ENCODE measurements around the gene SMAD3.

Gene SMAD3

DNA sequence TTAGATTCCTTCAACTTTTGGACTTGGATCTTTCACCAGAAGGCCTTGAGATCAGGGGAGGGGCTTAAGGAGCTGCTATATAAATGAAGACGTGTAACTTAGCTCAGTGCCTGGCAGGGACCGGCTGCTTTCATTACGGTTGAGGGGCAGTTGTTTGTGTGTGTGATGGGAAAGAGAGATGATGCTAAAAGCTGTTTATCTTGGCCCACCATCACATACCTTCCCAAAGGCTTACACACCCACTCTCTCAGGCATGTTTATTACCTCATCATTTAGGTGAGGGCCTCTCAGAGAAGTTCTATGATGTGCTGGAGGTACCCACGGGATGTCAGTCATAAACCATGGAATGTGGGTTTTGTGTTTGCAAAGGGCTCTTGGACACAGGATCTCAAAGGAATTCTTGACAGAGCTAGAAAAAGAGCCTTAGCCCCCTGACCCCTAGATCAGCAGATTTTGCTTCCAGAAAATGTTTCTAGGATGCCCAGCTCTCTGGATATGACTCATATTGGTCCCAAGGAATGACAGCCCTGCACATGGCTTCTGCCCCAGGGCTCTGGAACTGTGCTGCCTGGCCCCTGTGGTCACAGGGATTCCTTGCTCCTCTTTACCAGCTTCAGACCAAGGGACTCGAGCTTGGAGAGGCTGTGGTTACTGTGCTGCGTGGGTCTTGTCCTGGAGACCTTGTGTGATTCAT is 15.9 kb upstream of the SMAD3 start (continued):
- TF ChIP-seq, protein P1, sequence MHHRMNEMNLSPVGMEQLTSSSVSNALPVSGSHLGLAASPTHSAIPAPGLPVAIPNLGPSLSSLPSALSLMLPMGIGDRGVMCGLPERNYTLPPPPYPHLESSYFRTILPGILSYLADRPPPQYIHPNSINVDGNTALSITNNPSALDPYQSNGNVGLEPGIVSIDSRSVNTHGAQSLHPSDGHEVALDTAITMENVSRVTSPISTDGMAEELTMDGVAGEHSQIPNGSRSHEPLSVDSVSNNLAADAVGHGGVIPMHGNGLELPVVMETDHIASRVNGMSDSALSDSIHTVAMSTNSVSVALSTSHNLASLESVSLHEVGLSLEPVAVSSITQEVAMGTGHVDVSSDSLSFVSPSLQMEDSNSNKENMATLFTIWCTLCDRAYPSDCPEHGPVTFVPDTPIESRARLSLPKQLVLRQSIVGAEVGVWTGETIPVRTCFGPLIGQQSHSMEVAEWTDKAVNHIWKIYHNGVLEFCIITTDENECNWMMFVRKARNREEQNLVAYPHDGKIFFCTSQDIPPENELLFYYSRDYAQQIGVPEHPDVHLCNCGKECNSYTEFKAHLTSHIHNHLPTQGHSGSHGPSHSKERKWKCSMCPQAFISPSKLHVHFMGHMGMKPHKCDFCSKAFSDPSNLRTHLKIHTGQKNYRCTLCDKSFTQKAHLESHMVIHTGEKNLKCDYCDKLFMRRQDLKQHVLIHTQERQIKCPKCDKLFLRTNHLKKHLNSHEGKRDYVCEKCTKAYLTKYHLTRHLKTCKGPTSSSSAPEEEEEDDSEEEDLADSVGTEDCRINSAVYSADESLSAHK (tag by site-specific recombination; IDR thresholded peaks at IDR 0.05) = peak; percentile 94
- peak; percentile 17; the same call in 1 of the 2 replicates for TF ChIP-seq ZEB2 (tag by site-specific recombination; IDR thresholded peaks at IDR 0.05)
- TF ChIP-seq ZSCAN16 (tag by site-specific recombination; IDR thresholded peaks at IDR 0.05) = no peak
- TF ChIP-seq ZNF112 (tag by site-specific recombination; IDR thresholded peaks at IDR 0.05) = no peak
- TF ChIP-seq ZNF747 (tag by site-specific recombination; IDR thresholded peaks at IDR 0.05) = no peak
- TF ChIP-seq, protein P2, sequence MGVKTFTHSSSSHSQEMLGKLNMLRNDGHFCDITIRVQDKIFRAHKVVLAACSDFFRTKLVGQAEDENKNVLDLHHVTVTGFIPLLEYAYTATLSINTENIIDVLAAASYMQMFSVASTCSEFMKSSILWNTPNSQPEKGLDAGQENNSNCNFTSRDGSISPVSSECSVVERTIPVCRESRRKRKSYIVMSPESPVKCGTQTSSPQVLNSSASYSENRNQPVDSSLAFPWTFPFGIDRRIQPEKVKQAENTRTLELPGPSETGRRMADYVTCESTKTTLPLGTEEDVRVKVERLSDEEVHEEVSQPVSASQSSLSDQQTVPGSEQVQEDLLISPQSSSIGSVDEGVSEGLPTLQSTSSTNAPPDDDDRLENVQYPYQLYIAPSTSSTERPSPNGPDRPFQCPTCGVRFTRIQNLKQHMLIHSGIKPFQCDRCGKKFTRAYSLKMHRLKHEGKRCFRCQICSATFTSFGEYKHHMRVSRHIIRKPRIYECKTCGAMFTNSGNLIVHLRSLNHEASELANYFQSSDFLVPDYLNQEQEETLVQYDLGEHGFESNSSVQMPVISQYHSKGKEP (tag by site-specific recombination; IDR thresholded peaks at IDR 0.05) = no peak
- peak; percentile 78 for TF ChIP-seq GLIS1 (tag by site-specific recombination; IDR thresholded peaks at IDR 0.05)
- TF ChIP-seq SALL2 (tag by site-specific recombination; IDR thresholded peaks at IDR 0.05; ENCODE audit: borderline replicate concordance) = no peak
- no peak for TF ChIP-seq ZFP41 (tag by site-specific recombination; IDR thresholded peaks at IDR 0.05; ENCODE audit: borderline replicate concordance)
- TF ChIP-seq TSHZ1 (tag by site-specific recombination; IDR thresholded peaks at IDR 0.05; ENCODE audit: borderline replicate concordance) = peak; percentile 30; the same call in 1 of the 2 replicates
- TF ChIP-seq PRDM1 (tag by site-specific recombination; IDR thresholded peaks at IDR 0.05) = 0 out of 2 replicates have a peak, but pooled peaks have one; percentile 6
- no peak for TF ChIP-seq ZNF341 (tag by site-specific recombination; IDR thresholded peaks at IDR 0.05; ENCODE audit: low read depth)
- TF ChIP-seq ZNF239 (tag by site-specific recombination; IDR thresholded peaks at IDR 0.05) = no peak
- peak; percentile 96 for TF ChIP-seq ZFHX2 (tag by site-specific recombination; conservative IDR thresholded peaks at IDR 0.05)
- TF ChIP-seq ZBTB21 (tag by site-specific recombination; IDR thresholded peaks at IDR 0.05) = peak; percentile 79
- peak; percentile 56 for TF ChIP-seq ZNF335 (tag by site-specific recombination; conservative IDR thresholded peaks at IDR 0.05)
- TF ChIP-seq ZNF501 (tag by site-specific recombination; IDR thresholded peaks at IDR 0.05) = no peak
- no peak for TF ChIP-seq ZNF354C (tag by site-specific recombination; IDR thresholded peaks at IDR 0.05; ENCODE audit: borderline replicate concordance, low read depth)
- no peak for TF ChIP-seq ZNF148 (tag by site-specific recombination; IDR thresholded peaks at IDR 0.05; ENCODE audit: borderline replicate concordance)
- TF ChIP-seq KLF16 (tag by site-specific recombination; IDR thresholded peaks at IDR 0.05) = peak; percentile 45; the same call in 1 of the 2 replicates
- TF ChIP-seq KLF7 (tag by site-specific recombination; IDR thresholded peaks at IDR 0.05; ENCODE audit: borderline replicate concordance) = no peak
- TF ChIP-seq, protein P3, sequence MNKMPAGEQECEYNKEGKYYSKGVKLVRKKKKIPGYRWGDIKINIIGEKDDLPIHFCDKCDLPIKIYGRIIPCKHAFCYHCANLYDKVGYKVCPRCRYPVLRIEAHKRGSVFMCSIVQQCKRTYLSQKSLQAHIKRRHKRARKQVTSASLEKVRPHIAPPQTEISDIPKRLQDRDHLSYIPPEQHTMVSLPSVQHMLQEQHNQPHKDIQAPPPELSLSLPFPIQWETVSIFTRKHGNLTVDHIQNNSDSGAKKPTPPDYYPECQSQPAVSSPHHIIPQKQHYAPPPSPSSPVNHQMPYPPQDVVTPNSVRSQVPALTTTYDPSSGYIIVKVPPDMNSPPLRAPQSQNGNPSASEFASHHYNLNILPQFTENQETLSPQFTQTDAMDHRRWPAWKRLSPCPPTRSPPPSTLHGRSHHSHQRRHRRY (tag by site-specific recombination; IDR thresholded peaks at IDR 0.05) = no peak
- TF ChIP-seq TRIM28 (IDR thresholded peaks at IDR 0.05; ENCODE audit: borderline replicate concordance, low read length) = no peak
- TF ChIP-seq ZNF658 (tag by site-specific recombination; IDR thresholded peaks at IDR 0.05) = no peak
- TF ChIP-seq ZFP3 (tag by site-specific recombination; IDR thresholded peaks at IDR 0.05; ENCODE audit: low read depth) = no peak
- TF ChIP-seq ZNF248 (tag by site-specific recombination; IDR thresholded peaks at IDR 0.05) = no peak
- TF ChIP-seq, protein P4, sequence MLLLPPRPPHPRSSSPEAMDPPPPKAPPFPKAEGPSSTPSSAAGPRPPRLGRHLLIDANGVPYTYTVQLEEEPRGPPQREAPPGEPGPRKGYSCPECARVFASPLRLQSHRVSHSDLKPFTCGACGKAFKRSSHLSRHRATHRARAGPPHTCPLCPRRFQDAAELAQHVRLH (tag by site-specific recombination; IDR thresholded peaks at IDR 0.05) = no peak
- TF ChIP-seq ZNF157 (tag by site-specific recombination; IDR thresholded peaks at IDR 0.05) = no peak
- TF ChIP-seq SP2 (tag by site-specific recombination; IDR thresholded peaks at IDR 0.05) = 0 out of 2 replicates have a peak, but pooled peaks have one; percentile 21
